Panc1 (cell line): ENCODE results near the gene ADCY9. TPM values are rescaled to one million over a fixed set of nuclear protein-coding genes. Genes with fewer than 3 reads are reported as not detected.

ENCODE experiments used
- ATAC-seq: fragments of 200-7000 bp; cut with Tn5 transposase; 2 replicates; pipeline ENCODE4 v1.9.1; 2020; ENCODE audit warnings: mild to moderate bottlenecking, moderate library complexity
- BruUV-seq: library from RNA; stranded (reverse); fragments of 400-500 nt; replicated peaks from 2 replicates; lab custom pipeline; 2021; lab: Mats Ljungman, UMichigan
- CTCF ChIA-PET: fragments of 300-600 bp; sonication (Branson Sonifier 250); formaldehyde crosslinking; loops from one replicate; lab custom pipeline; 2022; ENCODE audit warnings: antibody characterized with exemption; lab: Charles Lee
- POLR2A ChIA-PET: fragments of 300-600 bp; sonication (Branson Sonifier 250); formaldehyde crosslinking; loops from one replicate; lab custom pipeline; 2022; ENCODE audit warnings: antibody characterized with exemption; lab: Charles Lee
- DNase-seq: peaks from one replicate; pipeline ENCODE4 v3.0.0-alpha.2; 2010; ENCODE audit warnings: low read depth, low spot score
- H3K27ac ChIP-seq: 2 replicates; pipeline ENCODE4 v1.5.1; 2011; ENCODE audit warnings: mild to moderate bottlenecking, low read length, inconsistent platforms
- H3K27me3 ChIP-seq: fragments of 200-500 bp; sonication (Bioruptor generic); 2 replicates; pipeline ENCODE4 v1.6.0; 2014; ENCODE audit warnings: low read length, inconsistent platforms; ENCODE audit not compliant: control insufficient read depth, insufficient read depth
- H3K36me3 ChIP-seq: fragments of 200-500 bp; sonication (Bioruptor generic); 2 replicates; pipeline ENCODE4 v1.5.1; 2014; ENCODE audit warnings: inconsistent platforms, mild to moderate bottlenecking, low read length, moderate library complexity; ENCODE audit not compliant: control insufficient read depth, insufficient read depth
- H3K4me1 ChIP-seq: 2 replicates; pipeline ENCODE4 v1.5.1; 2011; ENCODE audit warnings: inconsistent platforms, mild to moderate bottlenecking, low read length, moderate library complexity; ENCODE audit not compliant: control insufficient read depth, insufficient read depth
- H3K4me3 ChIP-seq, 2 experiments: 2 replicates each; pipeline ENCODE4 v1.5.1; 2011 to 2012; ENCODE audit warnings: low read depth in 2 of 2, low read length in 2 of 2, mild to moderate bottlenecking in 2 of 2, inconsistent platforms in 1 of 2, moderate library complexity in 1 of 2
- H3K9me3 ChIP-seq: fragments of 200-500 bp; sonication (Bioruptor generic); 2 replicates; pipeline ENCODE4 v1.5.1; 2014; ENCODE audit warnings: low read depth, mild to moderate bottlenecking, inconsistent platforms, low read length, moderate library complexity; ENCODE audit not compliant: control insufficient read depth, insufficient read depth
- CTCF ChIP-seq: fragments of 450-650 bp; IDR thresholded peaks from 2 replicates; pipeline ENCODE4 v1.5.1; 2017; ENCODE audit warnings: mild to moderate bottlenecking
- POLR2AphosphoS5 ChIP-seq: IDR thresholded peaks from 2 replicates; pipeline ENCODE4 v1.6.1; 2012; ENCODE audit warnings: mild to moderate bottlenecking, low read depth, low read length, moderate library complexity
- REST ChIP-seq, 2 experiments: IDR thresholded peaks; 2 replicates each; pipeline ENCODE4 v1.6.1; 2011 to 2012; ENCODE audit warnings: low read depth in 2 of 2, control low read depth in 1 of 2, low read length in 1 of 2, mild to moderate bottlenecking in 1 of 2, moderate library complexity in 1 of 2; ENCODE audit not compliant: insufficient read depth in 1 of 2
- SIN3A ChIP-seq: IDR thresholded peaks from 2 replicates; pipeline ENCODE4 v1.6.1; 2012; ENCODE audit warnings: low read depth, mild to moderate bottlenecking, low read length, moderate library complexity, borderline replicate concordance; ENCODE audit not compliant: insufficient read depth
- TCF7L2 ChIP-seq: IDR thresholded peaks from 2 replicates; pipeline ENCODE4 v1.6.1; 2011; ENCODE audit warnings: mild to moderate bottlenecking, low read depth, low read length, inconsistent platforms
- in situ Hi-C: cut with HindIII; loops from 2 replicates; pipeline ENCODE4 v1.10.0; 2016; ENCODE audit warnings: low sequenced_read_pairs, low pct_unique_long_range_greater_than_20kb
- intact Hi-C: fragments of 100-400 bp; cut with micrococcal nuclease; formaldehyde crosslinking; loops from one replicate; pipeline ENCODE4 v1.10.0; 2022; ENCODE audit not compliant: unreplicated experiment
- total RNA-seq: library from RNA; stranded (reverse); gene quantifications from one replicate; pipeline ENCODE4 v1.2.1, GENCODE V29; 2021; ENCODE audit not compliant: unreplicated experiment

Gene ADCY9
- total RNA-seq, 1 experiment from 2014 or later: 29.8 TPM

- intact Hi-C loops: no loop called here
- ChIA-PET POLR2A (interaction anchor here (0.6 kb wide), 1 partner anchor 112 kb away, joined by 6 read pairs; no protein-coding TSS in a partner anchor), CTCF (interaction anchor here (0.7 kb wide), 1 partner anchor 255 kb away, joined by 7 read pairs; no protein-coding TSS in a partner anchor)
- no TSS peak for BruUV-seq
- no peaks in the 10 kb centered on the region for H3K9me3 ChIP-seq
- no peaks in the 10 kb centered on the region for H3K36me3 ChIP-seq
- H3K27ac ChIP-seq: no peak overlapping the region
- TF ChIP-seq REST (IDR thresholded peaks at IDR 0.05; ENCODE audit: insufficient read depth in 1 of 2, low read depth in 2 of 2, low read length in 1 of 2): no peak
- TF ChIP-seq POLR2AphosphoS5: no peak
- TF ChIP-seq SIN3A: no peak
- no peak for TF ChIP-seq CTCF
- no peak for TF ChIP-seq TCF7L2
- 0 out of 2 replicates have a peak, but pooled peaks cover 3% of the 10 kb centered on the region for H3K4me1 ChIP-seq
- H3K4me3 ChIP-seq: no peak overlapping the region
- no peak for DNase-seq
- no peak for ATAC-seq
- no peaks in the 10 kb centered on the region for H3K27me3 ChIP-seq
- in situ Hi-C loops: no loop called here
Measured at GRCh38 chr16:3999479-4000325, 116.5 kb downstream of the ADCY9 start.

- H3K4me3 ChIP-seq: no peak overlapping the region
- no peak for DNase-seq
- no TSS peak for BruUV-seq
- H3K27ac ChIP-seq: no peak overlapping the region
- no peak for TF ChIP-seq CTCF
- TF ChIP-seq SIN3A: no peak
- 0 out of 2 replicates have a peak, but pooled peaks cover 3% of the 10 kb centered on the region for H3K4me1 ChIP-seq
- no peaks in the 10 kb centered on the region for H3K9me3 ChIP-seq
- CTCF ChIA-PET: interaction anchor here (0.7 kb wide), 1 partner anchor 255 kb away, joined by 7 read pairs; no protein-coding TSS in a partner anchor
- no peaks in the 10 kb centered on the region for H3K27me3 ChIP-seq
- POLR2A ChIA-PET: interaction anchor here (0.6 to 0.7 kb wide), 2 partner anchors 112 to 157 kb away, joined by 6 to 18 read pairs; no protein-coding TSS in a partner anchor
- intact Hi-C loops: no loop called here
- in situ Hi-C loops: no loop called here
- no peak for ATAC-seq
- H3K36me3 ChIP-seq: no peaks in the 10 kb centered on the region
Measured at GRCh38 chr16:3998793-3999478, 117.3 kb downstream of the ADCY9 start.
